Activated CD4-positive, alpha-beta T cell treated with anti-CD3 and anti-CD28 coated beads for 36 hours (primary cell): Measurements from ENCODE around the gene UBXN7. TPM values are rescaled to one million over a fixed set of nuclear protein-coding genes. Genes with fewer than 3 reads are reported as not detected.
A peak's percentile ranks its signal among the peaks of the same experiment; 100 is the strongest.
"Not testable (repeated sequence)": the region's sequence is repeated elsewhere in the genome, so short reads cannot be mapped to it uniquely, and the experiment has no call there.

ENCODE experiments used
- ATAC-seq: fragments of 200-7000 bp; cut with Tn5 transposase; one replicate; pipeline ENCODE4 v1.10.0; 2021; ENCODE audit warnings: mild to moderate bottlenecking, moderate library complexity
- CTCF ChIA-PET: fragments of 350-600 bp; sonication (Branson Sonifier 250); formaldehyde crosslinking; loops from one replicate; lab custom pipeline; 2021; ENCODE audit warnings: antibody characterized with exemption; lab: Charles Lee
- POLR2A ChIA-PET: fragments of 350-600 bp; sonication (Branson Sonifier 250); formaldehyde crosslinking; loops from one replicate; lab custom pipeline; 2021; ENCODE audit warnings: antibody characterized with exemption, inconsistent platforms; lab: Charles Lee
- DNase-seq: peaks from one replicate; pipeline ENCODE4 v3.0.0-alpha.2; 2020
- H3K27ac Mint-ChIP-seq: one replicate; pipeline ENCODE4 v1.8.0; 2021; ENCODE audit warnings: mixed read lengths
- H3K27me3 Mint-ChIP-seq: one replicate; pipeline ENCODE4 v1.8.0; 2021; ENCODE audit warnings: mixed read lengths
- H3K36me3 Mint-ChIP-seq: one replicate; pipeline ENCODE4 v1.8.0; 2021; ENCODE audit warnings: low read depth, mixed read lengths
- H3K4me1 Mint-ChIP-seq: one replicate; pipeline ENCODE4 v1.8.0; 2021; ENCODE audit warnings: mixed read lengths
- H3K4me3 Mint-ChIP-seq: one replicate; pipeline ENCODE4 v1.8.0; 2021; ENCODE audit warnings: mild to moderate bottlenecking, moderate library complexity, mixed read lengths
- H3K9me3 Mint-ChIP-seq: one replicate; pipeline ENCODE4 v1.8.0; 2021; ENCODE audit warnings: low read depth, mixed read lengths
- intact Hi-C, 2 experiments: fragments of 100-400 bp; cut with DNase I in 1 of 2; cut with micrococcal nuclease in 1 of 2; formaldehyde crosslinking; loops; one replicate each; pipeline versions ENCODE4 v1.14.2 to v1.15.1; 2022 to 2024; cut with DNase I, micrococcal nuclease
- total RNA-seq, 2 experiments: library from RNA; stranded (reverse); gene quantifications; one replicate each; pipeline ENCODE4 v1.2.3, GENCODE V29; 2021

The UBXN7 gene
- total RNA-seq, 2 experiments from 2014 or later, result 67.2 to 102 TPM

DNA sequence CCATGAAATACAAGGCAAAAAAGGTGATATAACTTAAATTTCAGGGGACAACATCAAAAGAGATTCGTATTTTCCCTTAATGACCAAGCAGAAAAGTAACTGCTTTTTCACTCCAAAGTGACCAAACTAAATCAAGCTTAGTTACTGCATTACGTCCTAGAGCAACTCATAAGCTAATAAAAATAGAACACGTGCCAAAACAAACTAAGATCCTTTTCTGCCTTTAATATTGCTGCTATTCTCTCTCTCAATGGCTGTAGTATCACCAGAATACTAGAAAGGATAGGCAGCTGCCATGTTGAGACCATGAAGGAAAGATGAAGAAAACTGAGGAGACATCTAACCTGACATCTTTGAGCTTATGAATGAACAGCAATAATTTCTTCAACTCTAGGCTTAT, 43.3 kb downstream of the UBXN7 start:
- Mint-ChIP-seq H3K9me3 (peaks cover 23% of the 10 kb centered on the region), H3K27me3 (no peaks in the 10 kb centered on the region), H3K36me3 (peaks cover 67% of the 10 kb centered on the region), H3K4me1 (no peaks in the 10 kb centered on the region), H3K27ac (no peak overlapping the region), H3K4me3 (no peak overlapping the region)
- ATAC-seq (no peak), DNase-seq (no peak)
- CTCF ChIA-PET, result no interaction called here
- POLR2A ChIA-PET, result no interaction called here
- intact Hi-C loops, result no loop called here

DNA sequence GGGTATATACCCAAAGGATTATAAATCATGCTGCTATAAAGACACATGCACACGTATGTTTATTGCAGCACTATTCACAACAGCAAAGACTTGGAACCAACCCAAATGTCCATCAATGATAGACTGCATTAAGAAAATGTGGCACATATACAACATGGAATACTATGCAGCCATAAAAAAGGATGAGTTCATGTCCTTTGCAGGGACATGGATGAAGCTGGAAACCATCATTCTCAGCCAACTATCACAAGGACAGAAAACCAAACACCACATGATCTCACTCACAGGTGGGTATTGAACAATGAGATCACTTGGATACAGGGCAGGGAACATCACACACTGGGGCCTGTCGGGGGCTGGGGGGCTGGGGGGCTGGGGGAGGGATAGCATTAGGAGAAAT, 44.3 kb downstream of the UBXN7 start:
- POLR2A ChIA-PET, result not testable (repeated sequence)
- peaks cover 24% of the 10 kb centered on the region for H3K9me3 Mint-ChIP-seq
- CTCF ChIA-PET, result interaction anchor here (0.7 kb wide), 1 partner anchor 154 kb away, joined by 4 read pairs; no protein-coding TSS in a partner anchor

DNA sequence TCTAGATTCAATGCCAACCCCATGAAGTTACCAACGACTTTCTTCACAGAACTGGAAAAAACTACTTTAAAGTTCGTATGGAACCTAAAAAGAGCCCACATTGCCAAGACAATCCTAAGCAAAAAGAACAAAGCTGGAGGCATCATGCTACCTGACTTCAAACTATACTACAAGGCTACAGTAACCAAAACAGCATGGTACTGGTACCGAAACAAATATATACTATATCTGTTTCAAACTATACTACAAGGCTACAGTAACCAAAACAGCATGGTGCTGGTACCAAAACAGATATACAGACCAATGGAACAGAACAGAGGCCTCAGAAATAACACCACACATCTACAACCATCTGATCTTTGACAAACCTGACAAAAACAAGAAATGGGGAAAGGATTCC, 45.4 kb downstream of the UBXN7 start:
- H3K27ac Mint-ChIP-seq, DNase-seq, ATAC-seq, H3K4me3 Mint-ChIP-seq, H3K4me1 Mint-ChIP-seq, POLR2A ChIA-PET, intact Hi-C loops, H3K27me3 Mint-ChIP-seq, CTCF ChIA-PET: not testable (repeated sequence)
- H3K36me3 Mint-ChIP-seq, result peaks cover 74% of the 10 kb centered on the region
- peaks cover 24% of the 10 kb centered on the region for H3K9me3 Mint-ChIP-seq

More for the DNA sequence above, 44.3 kb downstream of the UBXN7 start:
- DNase-seq, H3K4me3 Mint-ChIP-seq, H3K4me1 Mint-ChIP-seq, ATAC-seq, intact Hi-C loops, H3K27me3 Mint-ChIP-seq, H3K27ac Mint-ChIP-seq: not testable (repeated sequence)
- H3K36me3 Mint-ChIP-seq, result peaks cover 72% of the 10 kb centered on the region

DNA sequence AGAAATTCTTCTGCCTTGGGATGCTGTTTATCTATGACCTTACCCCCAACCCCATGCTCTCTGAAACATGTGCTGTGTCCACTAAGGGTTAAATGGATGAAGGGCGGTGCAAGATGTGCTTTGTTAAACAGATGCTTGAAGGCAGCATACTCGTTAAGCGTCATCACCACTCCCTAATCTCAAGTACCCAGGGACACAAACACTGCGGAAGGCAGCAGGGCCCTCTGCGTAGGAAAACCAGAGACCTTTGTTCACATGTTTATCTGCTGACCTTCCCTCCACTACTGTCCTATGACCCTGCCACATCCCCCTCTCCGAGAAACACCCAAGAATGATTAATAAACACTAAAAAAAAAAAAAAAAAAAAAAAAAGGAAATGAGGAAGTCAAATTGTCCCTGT, 46.2 kb downstream of the UBXN7 start:
- H3K4me3 Mint-ChIP-seq, H3K4me1 Mint-ChIP-seq, intact Hi-C loops, H3K27me3 Mint-ChIP-seq, CTCF ChIA-PET, DNase-seq, POLR2A ChIA-PET, ATAC-seq, H3K27ac Mint-ChIP-seq: not testable (repeated sequence)
- Mint-ChIP-seq H3K36me3 (peaks cover 78% of the 10 kb centered on the region), H3K9me3 (peaks cover 24% of the 10 kb centered on the region)

DNA sequence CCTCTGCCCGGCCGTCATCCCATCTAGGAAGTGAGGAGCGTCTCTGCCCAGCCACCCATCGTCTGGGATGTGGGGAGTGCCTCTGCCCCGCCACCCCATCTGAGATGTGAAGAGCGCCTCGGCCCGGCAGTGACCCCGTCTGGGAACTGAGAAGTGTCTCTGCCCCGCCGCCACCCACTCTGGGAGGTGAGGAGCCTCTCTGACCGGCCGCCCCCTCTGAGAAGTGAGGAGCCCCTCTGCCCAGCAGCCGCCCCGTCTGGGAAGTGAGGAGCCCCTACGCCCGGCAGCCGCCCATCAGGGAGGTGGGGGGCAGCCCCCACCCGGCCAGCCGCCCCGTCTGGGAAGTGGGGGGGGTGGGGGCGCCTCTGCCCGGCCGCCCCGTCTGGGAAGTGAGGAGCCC, 46.8 kb downstream of the UBXN7 start:
- H3K27me3 Mint-ChIP-seq, H3K4me3 Mint-ChIP-seq, DNase-seq, ATAC-seq, H3K27ac Mint-ChIP-seq, CTCF ChIA-PET, POLR2A ChIA-PET, H3K4me1 Mint-ChIP-seq, intact Hi-C loops: not testable (repeated sequence)
- peaks cover 24% of the 10 kb centered on the region for H3K9me3 Mint-ChIP-seq
- peaks cover 74% of the 10 kb centered on the region for H3K36me3 Mint-ChIP-seq

DNA sequence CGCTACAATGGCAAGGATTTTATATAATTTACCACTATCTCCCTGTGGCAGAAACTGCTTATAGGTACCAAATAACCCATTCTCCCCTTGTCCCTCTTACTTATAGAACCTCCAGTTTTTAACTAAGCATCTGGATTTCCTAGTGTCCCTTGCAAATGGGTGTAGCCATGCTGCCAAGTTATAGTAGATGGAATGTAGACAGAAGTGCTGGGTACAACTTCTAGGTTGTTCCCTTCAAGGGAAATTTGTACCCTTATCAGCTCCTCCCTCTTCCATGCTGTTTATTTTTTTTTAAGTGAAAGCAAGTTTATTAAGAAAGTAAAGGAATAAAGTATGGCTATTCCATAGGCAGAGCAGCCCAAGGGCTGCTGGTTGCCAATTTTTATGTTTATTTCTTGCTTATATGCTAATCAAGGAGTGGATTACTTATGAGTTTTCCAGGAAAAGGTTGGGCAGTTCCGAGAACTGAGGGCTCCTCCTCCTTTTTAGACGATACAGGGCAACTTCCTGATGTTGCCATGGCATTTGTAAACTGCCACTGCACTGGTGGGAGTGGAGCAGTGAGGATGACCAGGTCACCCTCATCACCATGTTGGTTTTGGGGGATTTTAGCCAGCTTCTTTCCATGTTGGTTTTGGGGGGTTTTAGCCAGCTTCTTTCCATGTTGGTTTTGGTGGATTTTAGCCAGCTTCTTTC, 53.9 kb downstream of the UBXN7 start:
- Mint-ChIP-seq H3K27me3 (no peaks in the 10 kb centered on the region), H3K9me3 (no peaks in the 10 kb centered on the region), H3K36me3 (peaks cover 28% of the 10 kb centered on the region), H3K27ac (no peak overlapping the region), H3K4me1 (peaks cover 3% of the 10 kb centered on the region), H3K4me3 (no peak overlapping the region)
- intact Hi-C loops, result no loop called here
- ChIA-PET POLR2A (interaction anchor here (0.7 kb wide), 1 partner anchor 1348 kb away, joined by 11 read pairs; no protein-coding TSS in a partner anchor), CTCF (interaction anchor here (0.6 to 0.9 kb wide), 4 partner anchors 19 to 42 kb away, joined by 3 to 6 read pairs (median 4); no protein-coding TSS in a partner anchor)
- peak; percentile 33 for DNase-seq
- ATAC-seq, result no peak

DNA sequence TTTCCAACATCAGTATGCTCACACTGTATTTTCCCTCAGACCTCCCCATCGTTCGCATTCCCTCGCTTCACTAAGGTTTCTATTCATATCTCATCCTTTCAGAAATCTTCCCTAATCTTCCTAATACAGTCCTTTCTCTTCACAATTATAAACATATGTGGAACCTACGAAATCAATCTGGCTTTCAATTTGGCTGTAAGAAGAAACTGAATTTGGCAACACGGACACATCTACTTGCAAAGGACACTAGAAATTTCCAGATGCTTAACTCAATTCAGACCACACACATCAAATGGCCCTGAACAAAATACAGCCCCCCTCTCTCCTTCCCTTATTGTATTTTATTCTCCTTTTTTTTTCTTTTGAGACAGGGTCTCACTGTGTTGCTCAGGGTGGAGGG, 54.9 kb downstream of the UBXN7 start:
- H3K27me3 Mint-ChIP-seq, result no peaks in the 10 kb centered on the region
- no peak for ATAC-seq
- CTCF ChIA-PET, result interaction anchor here (0.6 to 1.0 kb wide), 2 partner anchors 79 to 145 kb away, joined by 3 read pairs; no protein-coding TSS in a partner anchor
- H3K4me3 Mint-ChIP-seq, result no peak overlapping the region
- no peaks in the 10 kb centered on the region for H3K4me1 Mint-ChIP-seq
- intact Hi-C loops, result no loop called here
- H3K27ac Mint-ChIP-seq, result peak overlapping the region; percentile 20
- DNase-seq, result no peak
- H3K36me3 Mint-ChIP-seq, result peaks cover 22% of the 10 kb centered on the region
- POLR2A ChIA-PET, result no interaction called here
- H3K9me3 Mint-ChIP-seq, result no peaks in the 10 kb centered on the region

DNA sequence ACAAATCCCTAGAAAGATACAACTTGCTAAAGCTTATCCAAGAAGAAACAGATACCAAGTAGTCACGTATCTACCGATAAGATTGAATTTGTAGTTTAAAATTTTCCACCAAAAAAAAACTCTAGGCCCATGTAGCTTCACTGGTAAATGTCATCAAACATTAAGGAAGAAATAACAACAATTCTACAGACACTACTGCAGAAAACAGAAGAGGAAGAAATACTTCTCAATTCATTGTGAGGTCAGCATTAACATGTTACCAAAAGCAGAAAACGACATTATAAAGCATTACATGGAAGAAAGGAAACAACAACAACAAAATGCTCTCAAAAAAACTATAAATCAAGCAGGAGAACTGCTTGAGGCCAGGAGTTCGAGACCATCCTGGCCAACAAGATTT, 66.5 kb downstream of the UBXN7 start:
- intact Hi-C loops, result no loop called here
- H3K4me1 Mint-ChIP-seq, result peaks cover 4% of the 10 kb centered on the region
- CTCF ChIA-PET, result interaction anchor here (0.6 to 1.1 kb wide), 2 partner anchors 110 to 448 kb away, joined by 3 read pairs; no protein-coding TSS in a partner anchor
- POLR2A ChIA-PET, result interaction anchor here (0.6 kb wide), 2 partner anchors 209 to 331 kb away, joined by 3 read pairs; no protein-coding TSS in a partner anchor
- H3K27ac Mint-ChIP-seq, result no peak overlapping the region
- no peaks in the 10 kb centered on the region for H3K27me3 Mint-ChIP-seq
- H3K36me3 Mint-ChIP-seq, result peaks cover 28% of the 10 kb centered on the region
- H3K4me3 Mint-ChIP-seq, result no peak overlapping the region
- DNase-seq (no peak), ATAC-seq (no peak)
- no peaks in the 10 kb centered on the region for H3K9me3 Mint-ChIP-seq

DNA sequence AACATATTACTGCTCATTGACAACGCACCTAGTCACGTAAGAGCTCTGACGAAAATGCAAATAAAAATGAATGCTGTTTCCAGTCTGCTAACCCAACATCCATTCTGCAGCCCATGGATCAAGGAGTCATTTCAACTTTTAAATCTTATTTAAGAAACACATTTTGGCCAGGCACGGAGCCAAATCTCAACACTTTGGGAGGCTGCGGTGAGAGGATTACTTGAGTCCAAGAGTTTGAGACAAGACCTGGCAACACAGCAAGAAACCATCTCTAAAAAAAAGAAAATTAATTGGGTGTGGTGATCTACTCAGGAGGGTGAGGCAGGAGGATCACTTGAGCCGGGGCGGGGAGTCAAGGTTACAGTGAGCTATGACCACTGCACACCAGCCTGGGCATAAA, 71.6 kb downstream of the UBXN7 start:
- no peak for DNase-seq

DNA sequence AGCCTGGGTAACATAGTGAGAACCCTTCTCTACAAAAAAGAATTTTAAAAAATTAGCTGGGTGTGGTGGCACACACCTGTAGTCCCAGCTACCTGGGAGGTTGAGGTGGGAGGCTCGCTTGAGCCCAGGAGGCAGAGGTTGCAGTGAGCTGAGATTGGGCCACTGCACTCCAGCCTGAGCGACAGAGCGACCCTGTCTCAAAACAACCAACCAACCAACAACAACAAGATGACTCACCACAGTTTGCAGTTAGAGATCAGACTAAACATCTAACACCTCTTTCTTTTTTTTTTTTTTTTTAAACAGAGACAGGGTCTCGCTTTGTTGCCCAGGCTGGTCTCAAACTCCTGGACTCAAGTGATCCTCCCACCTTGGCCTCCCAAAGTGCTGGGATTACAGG, 73.7 kb downstream of the UBXN7 start:
- POLR2A ChIA-PET, intact Hi-C loops, ATAC-seq, H3K9me3 Mint-ChIP-seq, H3K4me3 Mint-ChIP-seq, H3K27ac Mint-ChIP-seq, H3K27me3 Mint-ChIP-seq, H3K4me1 Mint-ChIP-seq, DNase-seq: not testable (repeated sequence)
- H3K36me3 Mint-ChIP-seq, result peaks cover 47% of the 10 kb centered on the region
- CTCF ChIA-PET, result interaction anchor here (0.6 to 1.6 kb wide), 3 partner anchors 19 to 301 kb away, joined by 3 to 4 read pairs (median 3); no protein-coding TSS in a partner anchor

More for the DNA sequence above, 71.6 kb downstream of the UBXN7 start:
- Mint-ChIP-seq H3K4me1 (peaks cover 9% of the 10 kb centered on the region), H3K9me3 (no peaks in the 10 kb centered on the region), H3K36me3 (peaks cover 44% of the 10 kb centered on the region), H3K27ac (no peak overlapping the region), H3K27me3 (no peaks in the 10 kb centered on the region), H3K4me3 (no peak overlapping the region)
- POLR2A ChIA-PET, result no interaction called here
- CTCF ChIA-PET, result no interaction called here
- ATAC-seq, result no peak
- intact Hi-C loops, result loop anchor here in 1 of 2 experiments (5.0 kb wide), 1 partner anchor 108 kb away; no protein-coding TSS in a partner anchor

DNA sequence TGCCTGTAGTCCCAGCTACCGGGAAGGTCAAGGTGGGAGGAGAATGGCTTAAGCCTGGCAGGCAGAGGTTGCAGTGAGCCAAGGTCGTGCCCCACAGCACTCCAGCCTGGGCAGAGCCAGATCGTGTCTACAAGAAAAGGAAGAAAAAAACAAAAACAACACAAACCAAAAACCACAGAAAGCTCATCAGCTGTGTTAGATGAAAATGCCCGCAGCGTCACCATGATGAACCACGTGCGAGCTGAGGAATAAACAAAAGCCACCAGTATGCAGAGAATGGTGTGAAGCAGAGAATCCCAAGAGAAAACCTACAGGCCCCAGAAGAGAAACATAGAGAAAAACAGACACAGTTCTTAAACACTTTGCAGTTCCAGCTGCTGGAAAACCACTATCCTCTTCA, 74.3 kb downstream of the UBXN7 start:
- H3K27ac Mint-ChIP-seq, result no peak overlapping the region
- H3K4me3 Mint-ChIP-seq, result no peak overlapping the region
- H3K9me3 Mint-ChIP-seq, result no peaks in the 10 kb centered on the region
- intact Hi-C loops, result no loop called here
- H3K27me3 Mint-ChIP-seq, result no peaks in the 10 kb centered on the region
- ChIA-PET CTCF (interaction anchor here (0.6 to 1.6 kb wide), 5 partner anchors 18 to 300 kb away, joined by 3 to 4 read pairs (median 3); no protein-coding TSS in a partner anchor), POLR2A (interaction anchor here (0.6 kb wide), 1 partner anchor 104 kb away, joined by 3 read pairs; no protein-coding TSS in a partner anchor)
- DNase-seq (no peak), ATAC-seq (no peak)
- H3K4me1 Mint-ChIP-seq, result peaks cover 9% of the 10 kb centered on the region
- H3K36me3 Mint-ChIP-seq, result peaks cover 48% of the 10 kb centered on the region
